Astrocyte of the spinal cord (primary cell): ENCODE data around the gene HSFX3.

Experiments used
- DNase-seq: peaks from one replicate; pipeline ENCODE4 v3.0.0; 2011; ENCODE audit warnings: low read depth, low spot score
- H3K4me3 ChIP-seq: 2 replicates; pipeline ENCODE4 v1.5.1; 2011; ENCODE audit warnings: low read depth, mild to moderate bottlenecking, low read length, moderate library complexity
- in situ Hi-C: cut with HindIII; loops from 2 replicates; pipeline ENCODE4 v1.10.0; 2017; ENCODE audit warnings: low sequenced_read_pairs
- TF ChIP-seq, protein P1 (sequence below): IDR thresholded peaks from 2 replicates; pipeline ENCODE4 v1.5.1; 2012; ENCODE audit warnings: low read depth, mild to moderate bottlenecking, low read length, inconsistent platforms

The HSFX3 gene

DNA sequence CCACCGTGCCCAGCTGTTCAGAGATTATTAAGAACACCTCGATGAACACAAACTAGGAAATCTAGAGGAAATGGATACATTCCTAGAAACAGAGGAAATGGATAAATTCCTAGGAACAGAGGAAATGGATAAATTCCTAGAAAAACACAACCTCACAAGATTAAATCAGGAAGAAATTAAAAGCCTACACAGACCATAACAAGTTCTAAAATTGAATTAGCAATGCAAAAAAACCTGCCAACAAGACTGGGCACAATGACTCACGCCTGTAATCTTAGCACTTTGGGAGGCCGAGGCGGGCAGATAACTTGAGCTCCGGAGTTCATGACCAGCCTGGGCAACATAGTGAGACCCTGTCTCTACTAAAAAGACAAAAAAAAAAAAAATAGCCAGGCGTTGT, 31.5 kb downstream of the HSFX3 start:
- no peak for DNase-seq
- in situ Hi-C loops: no loop called here
- TF ChIP-seq, protein P1, sequence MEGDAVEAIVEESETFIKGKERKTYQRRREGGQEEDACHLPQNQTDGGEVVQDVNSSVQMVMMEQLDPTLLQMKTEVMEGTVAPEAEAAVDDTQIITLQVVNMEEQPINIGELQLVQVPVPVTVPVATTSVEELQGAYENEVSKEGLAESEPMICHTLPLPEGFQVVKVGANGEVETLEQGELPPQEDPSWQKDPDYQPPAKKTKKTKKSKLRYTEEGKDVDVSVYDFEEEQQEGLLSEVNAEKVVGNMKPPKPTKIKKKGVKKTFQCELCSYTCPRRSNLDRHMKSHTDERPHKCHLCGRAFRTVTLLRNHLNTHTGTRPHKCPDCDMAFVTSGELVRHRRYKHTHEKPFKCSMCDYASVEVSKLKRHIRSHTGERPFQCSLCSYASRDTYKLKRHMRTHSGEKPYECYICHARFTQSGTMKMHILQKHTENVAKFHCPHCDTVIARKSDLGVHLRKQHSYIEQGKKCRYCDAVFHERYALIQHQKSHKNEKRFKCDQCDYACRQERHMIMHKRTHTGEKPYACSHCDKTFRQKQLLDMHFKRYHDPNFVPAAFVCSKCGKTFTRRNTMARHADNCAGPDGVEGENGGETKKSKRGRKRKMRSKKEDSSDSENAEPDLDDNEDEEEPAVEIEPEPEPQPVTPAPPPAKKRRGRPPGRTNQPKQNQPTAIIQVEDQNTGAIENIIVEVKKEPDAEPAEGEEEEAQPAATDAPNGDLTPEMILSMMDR: no peak
- H3K4me3 ChIP-seq: no peak overlapping the region

DNA sequence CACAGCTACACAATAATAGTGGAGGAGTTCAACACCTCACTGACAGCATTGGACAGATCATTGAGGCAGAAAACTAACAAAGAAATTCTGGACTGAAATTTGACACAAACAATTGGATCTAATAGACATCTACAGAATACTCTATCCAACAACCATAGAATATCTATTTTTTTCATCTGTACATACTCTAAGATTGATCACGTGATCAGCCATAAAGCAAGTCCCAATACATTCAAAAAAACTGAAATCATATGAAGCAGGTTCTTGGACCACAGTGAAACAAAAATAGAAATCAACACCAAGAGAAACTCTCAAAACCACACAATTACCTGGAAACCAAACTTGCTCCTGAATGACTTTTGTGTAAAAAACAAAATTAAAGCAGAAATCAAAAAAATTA, 32.4 kb downstream of the HSFX3 start:
- TF ChIP-seq, protein P1: no peak
- in situ Hi-C loops: no loop called here
- DNase-seq: no peak
- no peak overlapping the region for H3K4me3 ChIP-seq

DNA sequence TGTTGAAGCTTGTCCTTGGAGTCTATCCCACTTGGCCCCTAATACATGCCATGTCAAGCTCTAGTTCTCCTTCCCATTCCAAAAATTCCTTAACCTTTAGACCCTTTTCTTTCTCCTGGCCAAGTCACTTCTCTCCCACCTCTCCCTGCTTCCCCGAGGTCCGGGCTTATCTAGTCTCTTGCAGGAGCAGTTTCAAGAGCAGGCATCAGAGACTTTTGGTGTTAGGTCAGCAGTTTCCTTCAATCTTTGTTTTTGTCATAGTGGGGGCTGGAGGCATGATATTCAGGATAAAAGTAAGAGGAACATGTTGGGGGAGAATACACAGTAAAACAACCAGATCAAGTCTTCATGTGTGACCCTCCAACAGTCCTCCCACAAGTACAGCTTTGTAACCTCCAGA, 33.1 kb downstream of the HSFX3 start:
- H3K4me3 ChIP-seq: no peak overlapping the region
- TF ChIP-seq, protein P1: no peak
- in situ Hi-C loops: no loop called here
- no peak for DNase-seq

DNA sequence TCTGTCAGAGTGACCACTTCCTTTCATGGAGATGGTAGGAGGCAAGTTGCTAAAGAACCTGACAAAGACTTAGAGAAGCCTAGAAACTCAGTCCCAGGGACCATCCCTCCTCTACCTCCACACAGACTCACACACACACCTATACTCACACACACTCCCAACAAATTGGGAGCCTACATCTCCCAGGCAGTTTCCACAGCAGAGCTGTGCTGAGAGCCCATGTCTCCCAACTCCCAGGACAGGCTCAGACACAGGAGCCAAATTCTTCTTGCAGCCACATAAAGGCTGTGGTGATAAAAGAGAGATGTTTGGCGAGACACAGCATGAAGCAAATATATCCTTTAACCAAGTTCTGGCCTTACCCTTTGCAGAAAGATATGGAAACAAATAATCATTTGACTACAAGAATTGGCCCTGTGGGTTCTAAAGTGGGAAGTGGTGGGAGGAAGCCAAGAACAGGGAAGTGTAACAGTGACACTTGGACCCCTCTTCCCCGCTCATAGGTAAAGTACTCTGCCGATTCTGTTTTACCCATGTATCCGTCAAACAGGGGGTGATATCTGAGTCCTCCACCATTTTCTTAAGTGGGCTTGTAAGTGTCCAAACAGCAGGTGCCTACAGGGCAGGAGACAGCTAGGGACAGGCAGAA, 33.6 kb downstream of the HSFX3 start:
- H3K4me3 ChIP-seq: no peak overlapping the region
- TF ChIP-seq, protein P1: no peak
- in situ Hi-C loops: no loop called here
- no peak for DNase-seq

DNA sequence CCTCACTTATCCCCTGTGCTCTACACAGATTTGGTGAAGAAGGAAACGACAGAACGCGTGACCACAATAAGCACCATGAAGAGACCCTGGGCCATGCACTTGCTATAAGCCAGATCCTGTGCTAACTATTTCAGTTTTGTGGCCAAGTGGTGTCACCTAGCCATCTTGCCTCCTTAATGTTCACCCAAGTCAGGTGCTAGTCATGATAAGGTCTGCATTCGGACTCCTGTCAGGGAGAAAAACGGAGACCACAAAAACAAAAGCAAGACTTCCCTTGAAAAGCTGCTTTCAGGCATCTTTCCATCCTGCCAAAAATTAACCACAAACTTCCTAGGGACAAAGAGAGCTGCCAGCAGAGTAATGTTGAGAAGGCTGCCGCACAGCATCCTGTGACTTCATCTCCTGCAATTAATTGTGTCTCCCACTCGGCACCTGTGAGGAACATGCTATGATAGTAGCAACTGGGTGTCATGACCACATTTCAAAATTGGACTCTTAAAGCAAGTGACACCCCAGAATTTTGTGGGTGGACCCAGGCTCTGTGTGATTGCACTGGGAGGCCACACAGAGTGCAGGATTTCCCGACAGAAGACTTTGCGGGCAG, 35.8 kb downstream of the HSFX3 start:
- TF ChIP-seq, protein P1: no peak
- DNase-seq: peak; percentile 65
- in situ Hi-C loops: no loop called here
- no peak overlapping the region for H3K4me3 ChIP-seq

DNA sequence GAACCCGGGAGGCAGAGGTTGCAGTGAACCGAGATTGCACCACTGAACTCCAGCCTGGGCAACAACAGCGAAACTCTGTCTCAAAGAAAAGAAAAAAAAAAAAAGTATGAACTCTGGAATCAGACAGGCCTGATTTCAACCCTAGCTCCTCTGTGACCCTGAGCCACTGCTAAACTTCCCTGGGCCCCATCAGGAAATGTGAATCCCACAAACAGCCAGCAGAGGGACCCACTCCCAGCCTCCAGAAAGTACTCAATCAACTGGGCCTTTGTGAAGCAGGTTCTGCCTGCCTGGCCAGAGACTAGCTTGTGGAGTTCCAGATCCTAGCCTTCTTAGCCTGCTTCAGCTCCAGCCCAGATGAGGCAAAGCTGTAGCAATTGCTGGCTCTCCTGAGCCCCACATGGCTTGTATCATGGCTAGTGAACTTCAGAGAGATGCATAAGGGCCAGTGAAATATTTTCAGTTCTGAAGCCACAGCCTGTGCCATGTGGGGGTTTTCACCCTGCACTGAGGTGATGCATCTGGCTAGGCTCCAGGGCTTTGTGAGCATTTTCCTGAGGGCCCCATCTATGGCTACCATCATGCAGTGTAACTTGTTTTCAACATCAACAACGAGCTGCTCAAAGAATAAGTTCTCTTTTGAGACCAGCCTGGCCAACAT, 37.4 kb downstream of the HSFX3 start:
- in situ Hi-C loops: no loop called here
- no peak overlapping the region for H3K4me3 ChIP-seq
- DNase-seq: peak; percentile 37

More for the DNA sequence above, 37.4 kb downstream of the HSFX3 start:
- TF ChIP-seq, protein P1: peak; percentile 68
